HG03196 (cell line): ENCODE results near the gene NDOR1.
"Not testable (repeated sequence)": the region's sequence is repeated elsewhere in the genome, so short reads cannot be mapped to it uniquely, and the experiment has no call there.

ENCODE experiments used
- ATAC-seq: cut with Tn5 transposase; IDR thresholded peaks from one replicate; pipeline ENCODE4 v1.9.1; 2021; ENCODE audit not compliant: unreplicated experiment

Gene NDOR1

DNA sequence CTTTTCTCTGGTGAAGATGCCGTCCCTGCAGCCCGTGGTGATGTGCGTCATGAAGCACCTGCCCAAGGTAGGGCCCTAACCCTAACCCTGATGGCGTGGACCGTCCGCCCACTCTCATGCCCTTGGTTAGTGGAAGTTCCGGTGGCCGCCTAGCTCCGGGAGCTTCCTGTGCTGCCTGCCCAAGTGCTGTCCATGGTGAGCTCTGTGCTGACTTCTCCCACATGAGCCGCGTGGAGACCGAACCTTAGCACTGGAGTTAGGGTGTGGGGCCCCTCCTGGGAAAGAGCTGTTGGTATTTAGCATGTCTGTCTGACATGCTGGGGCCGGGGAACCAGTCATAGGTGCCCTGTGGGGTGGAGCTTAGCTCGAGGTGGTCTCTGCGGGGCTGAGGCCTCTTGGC is 50.9 kb downstream of the NDOR1 start:
- no peak for ATAC-seq

DNA sequence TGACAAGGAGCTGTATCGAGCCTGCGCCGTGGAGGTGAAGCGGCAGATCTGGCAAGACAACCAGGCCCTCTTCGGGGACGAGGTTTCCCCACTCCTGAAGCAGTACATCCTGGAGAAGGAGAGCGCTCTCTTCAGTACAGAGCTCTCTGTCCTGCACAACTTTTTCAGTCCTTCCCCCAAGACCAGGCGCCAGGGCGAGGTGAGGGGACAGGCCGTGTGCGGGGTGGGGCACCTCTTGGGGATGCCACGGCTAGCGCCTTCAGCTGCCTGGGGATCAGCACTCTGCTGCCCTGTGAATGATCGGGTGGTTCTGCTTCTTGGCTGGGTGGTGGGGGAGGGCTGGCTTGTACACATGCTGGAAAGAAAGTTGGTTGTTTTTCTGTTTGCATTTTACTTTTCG is 51.4 kb downstream of the NDOR1 start:
- ATAC-seq = no peak

DNA sequence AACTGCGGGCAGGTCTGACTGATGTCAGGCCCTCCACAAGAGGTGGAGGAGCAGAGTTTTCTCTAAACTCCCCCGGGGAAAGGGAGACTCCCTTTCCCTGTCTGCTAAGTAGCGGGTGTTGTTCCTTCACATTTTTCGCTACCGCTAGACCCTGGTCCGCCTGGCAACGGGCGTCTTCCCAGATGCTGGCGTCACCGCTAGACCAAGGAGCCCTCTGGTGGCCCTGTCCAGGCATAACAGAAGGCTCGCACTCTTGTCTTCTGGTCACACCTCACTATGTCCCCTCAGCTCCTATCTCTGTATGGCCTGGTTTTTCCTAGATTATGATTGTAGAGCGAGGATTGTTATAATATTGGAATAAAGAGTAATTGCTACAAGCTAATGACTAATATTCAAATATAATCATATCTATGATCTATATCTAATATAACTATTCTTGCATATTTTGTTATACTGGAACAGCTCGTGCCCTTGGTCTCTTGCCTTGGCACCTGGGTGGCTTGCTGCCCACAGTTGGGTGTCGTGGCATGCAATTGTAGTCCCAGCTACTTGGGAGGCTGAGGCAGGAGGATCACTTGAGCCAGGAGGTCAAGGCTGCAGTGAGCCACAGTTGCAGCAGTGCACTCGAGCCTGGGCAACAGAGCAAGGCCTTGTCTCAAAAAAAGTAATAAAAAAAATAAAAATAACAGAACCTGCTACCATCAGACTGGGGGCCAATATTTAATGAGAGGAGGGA is 56.8 kb downstream of the NDOR1 start:
- not testable (repeated sequence) for ATAC-seq

DNA sequence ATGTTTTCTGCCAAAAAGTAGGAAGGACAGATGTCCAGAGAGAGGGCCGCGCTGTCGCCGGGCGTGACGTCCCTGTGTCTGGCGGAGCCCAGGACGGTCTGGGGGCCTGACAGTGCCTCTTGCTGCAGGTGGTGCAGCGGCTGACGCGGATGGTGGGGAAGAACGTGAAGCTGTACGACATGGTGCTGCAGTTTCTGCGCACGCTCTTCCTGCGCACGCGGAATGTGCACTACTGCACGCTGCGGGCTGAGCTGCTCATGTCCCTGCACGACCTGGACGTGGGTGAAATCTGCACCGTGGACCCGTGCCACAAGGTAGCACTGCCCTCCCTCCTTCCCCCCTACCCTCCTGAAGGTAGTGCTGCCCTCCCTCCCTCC is 57.4 kb downstream of the NDOR1 start:
- ATAC-seq = no peak

DNA sequence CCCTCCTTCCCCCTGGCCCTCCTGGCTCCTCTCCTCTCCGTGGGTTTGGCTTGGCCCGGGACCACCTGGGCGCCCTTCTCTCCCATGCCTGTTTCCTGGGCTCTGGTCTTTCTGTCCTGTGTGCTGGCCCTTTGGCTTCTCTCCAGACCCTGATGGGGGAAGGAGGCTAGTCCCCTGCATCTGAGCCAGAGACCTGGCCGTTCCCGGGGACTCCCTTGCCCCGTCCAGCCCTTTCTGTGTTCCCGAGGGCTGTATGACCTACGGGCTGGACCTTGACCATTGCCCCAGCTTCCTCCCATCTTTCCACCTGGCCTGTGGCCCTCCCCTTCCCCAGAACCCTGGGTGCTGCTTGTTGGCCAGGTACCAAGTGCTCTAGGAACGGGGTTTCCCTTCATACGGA is 58.0 kb downstream of the NDOR1 start:
- ATAC-seq = no peak

DNA sequence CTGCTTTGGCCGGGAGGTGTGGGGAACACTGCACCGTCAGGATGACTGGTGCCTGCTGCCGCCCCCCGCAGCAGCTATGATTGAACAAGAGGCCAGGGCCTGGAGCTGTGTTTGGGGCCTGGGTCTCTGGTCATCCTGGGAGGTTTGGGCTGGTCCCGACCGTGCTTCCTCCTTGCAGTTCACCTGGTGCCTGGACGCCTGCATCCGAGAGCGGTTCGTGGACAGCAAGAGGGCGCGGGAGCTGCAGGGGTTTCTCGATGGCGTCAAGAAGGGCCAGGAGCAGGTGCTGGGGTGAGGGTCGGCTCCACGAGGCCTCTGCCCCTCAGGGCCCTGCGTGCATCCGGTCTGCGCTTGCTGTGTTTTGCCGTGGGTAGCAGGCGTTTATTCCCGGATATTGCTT is 58.6 kb downstream of the NDOR1 start:
- ATAC-seq = no peak

DNA sequence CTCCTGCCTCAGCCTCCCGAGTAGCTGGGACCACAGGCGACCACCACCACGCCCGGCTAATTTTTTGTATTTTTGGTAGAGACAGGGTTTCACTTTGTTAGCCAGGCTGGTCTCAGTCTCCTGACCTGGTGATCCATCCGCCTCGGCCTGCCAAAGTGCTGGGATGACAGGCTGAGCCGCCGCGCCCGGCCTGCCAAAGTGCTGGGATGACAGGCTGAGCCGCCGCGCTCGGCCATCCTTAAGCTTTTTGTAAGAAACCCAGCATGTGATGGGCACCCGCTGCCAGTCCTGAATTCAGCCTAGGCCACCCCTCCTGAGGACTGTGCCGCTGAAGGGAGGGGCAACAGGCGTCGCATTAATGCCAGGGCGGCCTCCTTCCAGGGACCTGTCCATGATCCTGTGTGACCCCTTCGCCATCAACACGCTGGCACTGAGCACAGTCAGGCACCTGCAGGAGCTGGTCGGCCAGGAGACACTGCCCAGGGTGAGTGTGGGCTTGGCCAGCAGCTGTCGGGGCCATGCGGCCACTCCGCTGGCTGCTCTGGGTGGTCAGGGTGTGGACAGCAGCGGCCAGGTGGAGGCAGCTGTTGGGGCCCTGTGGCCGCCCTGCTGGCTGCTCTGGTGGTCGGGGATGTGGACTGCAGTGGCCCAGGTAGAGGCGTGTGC is 60.1 kb downstream of the NDOR1 start:
- ATAC-seq = no peak

DNA sequence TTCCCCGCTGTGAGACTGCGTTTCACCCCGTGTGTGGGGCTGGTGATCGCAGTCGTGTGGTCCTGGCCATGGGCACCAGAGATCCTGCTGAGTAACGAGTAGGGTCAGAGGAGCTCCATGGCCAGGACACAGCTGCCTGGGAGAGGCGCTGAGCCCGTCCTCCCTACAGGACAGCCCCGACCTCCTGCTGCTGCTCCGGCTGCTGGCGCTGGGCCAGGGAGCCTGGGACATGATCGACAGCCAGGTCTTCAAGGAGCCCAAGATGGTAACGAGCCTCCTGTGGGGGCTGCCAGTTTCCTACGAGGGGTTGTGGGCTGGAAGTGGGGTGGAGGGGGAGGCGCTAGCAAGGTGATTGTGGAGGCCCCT is 60.6 kb downstream of the NDOR1 start:
- no peak for ATAC-seq
